HepG2 (cell line): ENCODE results near the gene OAS3. TPM values are rescaled to one million over a fixed set of nuclear protein-coding genes. Genes with fewer than 3 reads are reported as not detected.

Experiments used
- ATAC-seq: fragments of 200-7000 bp; cut with Tn5 transposase; 3 replicates; pipeline ENCODE4 v1.9.1; 2020; ENCODE audit warnings: mild to moderate bottlenecking, moderate library complexity
- BruUV-seq: library from RNA; stranded (reverse); fragments of 400-500 nt; replicated peaks from 2 replicates; lab custom pipeline; 2021; lab: Mats Ljungman, UMichigan
- CTCF ChIA-PET: fragments of 300-600 bp; formaldehyde crosslinking; extraction: SDS; loops from one replicate; lab custom pipeline; 2021; ENCODE audit warnings: low total read pairs, inconsistent platforms, low intra/inter-chr PET ratio; lab: Yijun Ruan, JAX
- POLR2A ChIA-PET: fragments of 350-600 bp; sonication (Branson Sonifier 250); formaldehyde crosslinking; loops from one replicate; lab custom pipeline; 2020; ENCODE audit warnings: antibody characterized with exemption, inconsistent platforms; lab: Yijun Ruan, JAX
- DNase-seq: peaks from one replicate; pipeline ENCODE4 v3.0.0-alpha.2; 2015; ENCODE audit warnings: low spot score
- FAIRE-seq: peaks from 3 replicates; lab custom pipeline; 2011; peaks lifted over from hg19 to GRCh38; lab: Jason Lieb, UNC
- H2AFZ ChIP-seq: one replicate; pipeline ENCODE4 v1.6.1; 2011; ENCODE audit warnings: low read length, inconsistent platforms
- H3K27ac ChIP-seq: fragments of 300-600 bp; 3 replicates; pipeline ENCODE4 v1.8.0; 2011; ENCODE audit warnings: mixed run types, mild to moderate bottlenecking, mixed read lengths, low read length, inconsistent platforms; ENCODE audit not compliant: insufficient read depth; ENCODE audit errors: extremely low read length
- H3K27me3 ChIP-seq, 2 experiments: fragments of 200-600 bp in 1 of 2; 2 replicates in 1 of 2; 3 replicates in 1 of 2; pipeline versions ENCODE4 v1.6.0 to v1.8.0; 2011; ENCODE audit warnings: low read length in 2 of 2, mild to moderate bottlenecking in 2 of 2, moderate library complexity in 2 of 2, inconsistent platforms in 1 of 2; ENCODE audit not compliant: insufficient read depth in 2 of 2, control insufficient read depth in 1 of 2
- H3K36me3 ChIP-seq, 2 experiments: fragments of 200-600 bp in 1 of 2; replicated peaks in 1 of 2; 2 replicates in 1 of 2; 3 replicates in 1 of 2; pipeline versions ENCODE4 v1.5.1 to v1.8.0; 2011; ENCODE audit warnings: low read length in 2 of 2, inconsistent platforms in 1 of 2; ENCODE audit not compliant: insufficient read depth in 2 of 2, control insufficient read depth in 1 of 2
- H3K4me1 ChIP-seq: 2 replicates; pipeline ENCODE4 v1.5.1; 2012; ENCODE audit warnings: low read length, inconsistent platforms; ENCODE audit not compliant: insufficient read depth
- H3K4me2 ChIP-seq: 2 replicates; pipeline ENCODE4 v1.6.0; 2011; ENCODE audit warnings: low read depth, low read length, inconsistent platforms
- H3K4me3 ChIP-seq, 3 experiments: fragments of 200-600 bp in 1 of 3; sonication (generic), shearing (Covaris generic) in 1 of 3; replicated peaks in 1 of 3; 2 replicates each; pipeline ENCODE4 v1.5.1; 2011 to 2016; ENCODE audit warnings: low read length in 3 of 3, inconsistent platforms in 2 of 3, low read depth in 2 of 3, mild to moderate bottlenecking in 2 of 3, control low read depth in 1 of 3, mixed read lengths in 1 of 3; ENCODE audit not compliant: insufficient read depth in 1 of 3
- H3K79me2 ChIP-seq: one replicate; pipeline ENCODE4 v1.6.1; 2011; ENCODE audit warnings: low read length, inconsistent platforms; ENCODE audit not compliant: insufficient read depth
- H3K9ac ChIP-seq: 2 replicates; pipeline ENCODE4 v1.6.0; 2011; ENCODE audit warnings: mild to moderate bottlenecking, low read depth, low read length, inconsistent platforms; ENCODE audit not compliant: insufficient read depth
- H3K9me3 ChIP-seq: 2 replicates; pipeline ENCODE4 v1.5.1; 2012; ENCODE audit warnings: mild to moderate bottlenecking, low read length
- H4K20me1 ChIP-seq: 2 replicates; pipeline ENCODE4 v1.6.0; 2011; ENCODE audit warnings: inconsistent platforms, mild to moderate bottlenecking, low read length, moderate library complexity; ENCODE audit not compliant: insufficient read depth
- ADNP ChIP-seq: sonication (generic); formaldehyde crosslinking; IDR thresholded peaks from 2 replicates; pipeline ENCODE4 v1.4.0; 2020; ENCODE audit warnings: missing genetic modification reagents
- FOXK1 ChIP-seq: sonication (generic); formaldehyde crosslinking; IDR thresholded peaks from 2 replicates; pipeline ENCODE4 v1.4.0; 2020; ENCODE audit warnings: low read depth, missing genetic modification reagents, borderline replicate concordance
- HDAC6 ChIP-seq: fragments of 200-600 bp; sonication (generic); IDR thresholded peaks from 2 replicates; pipeline ENCODE4 v1.7.0; 2017; ENCODE audit warnings: mild to moderate bottlenecking, antibody characterized with exemption, low read length, low read depth
- KLF13 ChIP-seq: sonication (generic); formaldehyde crosslinking; IDR thresholded peaks from 2 replicates; pipeline ENCODE4 v1.4.0; 2020; ENCODE audit warnings: mild to moderate bottlenecking, missing genetic modification reagents
- MAF1 ChIP-seq: sonication (generic); formaldehyde crosslinking; IDR thresholded peaks from 2 replicates; pipeline ENCODE4 v1.5.0; 2020; ENCODE audit warnings: missing genetic modification reagents, borderline replicate concordance
- MTA3 ChIP-seq: sonication (generic); formaldehyde crosslinking; IDR thresholded peaks from 2 replicates; pipeline ENCODE4 v1.4.0; 2020; ENCODE audit warnings: missing genetic modification reagents
- NFKBIZ ChIP-seq: IDR thresholded peaks from 2 replicates; pipeline ENCODE4 v1.6.1; 2018; ENCODE audit warnings: missing genetic modification reagents, missing compliant biosample characterization
- NR2C2 ChIP-seq: sonication (generic); formaldehyde crosslinking; IDR thresholded peaks from 2 replicates; pipeline ENCODE4 v1.4.0; 2020; ENCODE audit warnings: missing genetic modification reagents, mild to moderate bottlenecking, moderate library complexity, borderline replicate concordance
- PHF5A ChIP-seq: IDR thresholded peaks from one replicate; pipeline ENCODE4 v1.6.1; 2018; ENCODE audit warnings: low read depth, missing genetic modification reagents; ENCODE audit not compliant: unreplicated experiment
- PTBP1 ChIP-seq: fragments of 200-400 bp; formaldehyde crosslinking; IDR thresholded peaks from 2 replicates; pipeline ENCODE4 v1.6.1; 2018; ENCODE audit warnings: low read length, low read depth; ENCODE audit not compliant: poor library complexity, severe bottlenecking
- RNF2 ChIP-seq: fragments of 450-650 bp; conservative IDR thresholded peaks from 2 replicates; pipeline ENCODE4 v1.6.1; 2016; ENCODE audit warnings: low read depth
- ZNF350 ChIP-seq: sonication (generic); formaldehyde crosslinking; IDR thresholded peaks from 2 replicates; pipeline ENCODE4 v1.4.0; 2020; ENCODE audit warnings: mild to moderate bottlenecking, low read depth, missing genetic modification reagents, borderline replicate concordance
- ZNF629 ChIP-seq: sonication (generic); formaldehyde crosslinking; conservative IDR thresholded peaks from 2 replicates; pipeline ENCODE4 v1.5.0; 2020; ENCODE audit warnings: missing genetic modification reagents
- WGBS: methylation state at CpG from one replicate; pipeline ENCODE4 v1.1.6; 2017; ENCODE audit warnings: low lambda C conversion rate; 5-methylcytosine and 5-hydroxymethylcytosine counted together
- in situ Hi-C: cut with HindIII; loops from 2 replicates; pipeline ENCODE4 v1.10.0; 2017; ENCODE audit warnings: low pct_unique_long_range_greater_than_20kb; ENCODE audit not compliant: extremely low pct_ligation_motif_present
- intact Hi-C: fragments of 100-400 bp; cut with micrococcal nuclease; formaldehyde crosslinking; loops from one replicate; pipeline ENCODE4 v1.10.0; 2022; ENCODE audit not compliant: unreplicated experiment
- polyA plus RNA-seq, 8 experiments: library from polyadenylated mRNA; depleted of rRNA in 3 of 8; stranded (reverse) in 7 of 8; unstranded in 1 of 8; fragments of >200 nt; fragmentation: Illumina TruSeq in 4 of 8; extraction: Trizol in 4 of 8; gene quantifications; 2 replicates each; pipeline versions ENCODE4 v1.2.1 to v1.2.3, GENCODE V29; 2011 to 2016; ENCODE audit warnings: low read depth in 4 of 8, missing spikeins in 1 of 8, mixed read lengths in 1 of 8; ENCODE audit not compliant: insufficient read depth in 1 of 8
- total RNA-seq, 5 experiments: library from RNA; depleted of rRNA; stranded (reverse); fragments of >200 nt; fragmentation: Illumina TruSeq; extraction: Trizol; gene quantifications; 2 replicates each; pipeline ENCODE4 v1.2.3, GENCODE V29; 2016; ENCODE audit warnings: low read depth in 1 of 5
- TF ChIP-seq, protein P1 (sequence below): sonication (generic); IDR thresholded peaks from 2 replicates; pipeline ENCODE4 v1.6.1; 2016; ENCODE audit warnings: low read depth, borderline replicate concordance
- TF ChIP-seq, protein P2 (sequence below), 2 experiments: sonication (generic) in 1 of 2; formaldehyde crosslinking in 1 of 2; IDR thresholded peaks; 2 replicates each; pipeline versions ENCODE4 v1.4.0 to v1.6.1; 2018 to 2020; ENCODE audit warnings: missing genetic modification reagents in 2 of 2, borderline replicate concordance in 1 of 2, low read depth in 1 of 2, mild to moderate bottlenecking in 1 of 2, missing biosample characterization in 1 of 2

The OAS3 gene
- total and polyA plus RNA-seq, 2 of the 13 experiments (the other 11 are each of a cell fraction or from before 2014, with no cell fraction given) = 4.8 to 10.5 TPM

DNA sequence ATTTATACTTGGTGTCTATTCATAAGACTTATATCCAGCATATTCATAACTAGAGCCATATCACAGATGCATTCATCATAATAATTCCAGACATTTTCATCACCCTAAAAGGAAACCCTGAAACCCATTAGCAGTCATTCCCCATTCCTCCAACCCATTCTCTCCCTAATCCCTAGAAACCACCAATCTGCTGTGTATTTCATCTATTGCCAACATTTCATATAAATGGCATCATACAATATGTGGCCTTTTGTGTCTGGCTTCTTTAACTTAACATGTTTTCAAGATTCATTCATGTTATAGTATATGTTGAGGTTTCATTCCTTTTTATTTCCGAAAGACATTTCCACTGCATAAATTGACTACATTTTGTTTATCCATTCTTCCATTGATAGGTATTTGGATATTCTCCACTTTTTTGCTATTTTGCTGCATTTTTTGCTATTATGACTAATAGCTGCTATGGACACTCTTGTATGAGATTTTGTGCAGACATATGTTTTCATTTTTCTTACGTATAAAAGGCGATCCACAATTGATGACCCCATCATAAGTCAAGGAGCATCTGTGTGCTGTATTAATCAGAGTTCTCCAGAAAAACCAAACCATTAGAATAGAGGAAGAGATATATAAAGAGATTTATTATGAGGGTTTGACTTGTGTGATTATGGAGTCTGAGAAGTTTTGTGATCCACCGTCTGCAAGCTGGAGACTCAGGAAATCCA, 34.9 kb downstream of the OAS3 start:
- no TSS peak for BruUV-seq
- CTCF ChIA-PET = no interaction called here
- FAIRE-seq (no peak), ATAC-seq (no peak), DNase-seq (no peak)
- H4K20me1 ChIP-seq = no peaks in the 10 kb centered on the region
- no peak overlapping the region for H3K9ac ChIP-seq
- H3K4me2 ChIP-seq = no peak overlapping the region
- H2AFZ ChIP-seq = no peak overlapping the region
- no peak overlapping the region for H3K4me3 ChIP-seq
- in situ Hi-C loops = no loop called here
- H3K36me3 ChIP-seq = no peaks in the 10 kb centered on the region
- H3K4me1 ChIP-seq = peaks cover 9% of the 10 kb centered on the region
- intact Hi-C loops = no loop called here
- no peaks in the 10 kb centered on the region for H3K9me3 ChIP-seq
- peaks cover 0 to 2% of the 10 kb centered on the region in 2 experiments; a peak in 1 of 5 replicates for H3K27me3 ChIP-seq
- H3K79me2 ChIP-seq = no peaks in the 10 kb centered on the region
- 95% methylated on average over 4 of the region's 4 CpGs for WGBS
- TF ChIP-seq NFKBIZ (CRISPR knock-in tag) (no peak), KLF13 (CRISPR knock-in tag) (no peak), HDAC6 (no peak), PHF5A (no peak), ZNF350 (CRISPR knock-in tag) (no peak), RNF2 (no peak)
- TF ChIP-seq, all 625 proteins: peak for 0
- POLR2A ChIA-PET = no interaction called here
- H3K27ac ChIP-seq = no peak overlapping the region

DNA sequence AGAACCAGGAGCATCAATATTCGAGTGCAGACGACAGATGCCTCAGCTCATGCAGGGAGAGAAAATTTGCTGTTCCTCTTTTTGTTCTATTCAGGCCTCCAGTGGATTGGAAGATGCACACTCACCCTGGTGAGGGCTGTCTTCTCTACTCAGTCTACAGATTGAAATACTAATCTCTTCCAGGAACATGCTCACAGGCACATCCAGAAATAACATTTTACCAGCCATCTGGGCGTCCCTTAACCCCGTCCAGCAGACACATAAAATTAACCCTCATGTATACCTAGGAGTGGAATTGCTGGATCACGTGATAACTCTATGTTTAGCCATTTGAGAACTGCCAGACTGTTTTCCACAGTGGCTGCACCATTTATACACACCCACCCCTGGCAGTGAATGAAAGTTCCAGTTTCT, 35.6 kb downstream of the OAS3 start:
- Histone ChIP-seq H3K36me3 (no peaks in the 10 kb centered on the region), H3K27me3 (peaks cover 0 to 2% of the 10 kb centered on the region in 2 experiments; a peak in 1 of 5 replicates), H3K9me3 (no peaks in the 10 kb centered on the region), H2AFZ (no peak overlapping the region), H3K9ac (no peak overlapping the region), H3K79me2 (no peaks in the 10 kb centered on the region), H3K4me3 (no peak overlapping the region), H3K4me2 (no peak overlapping the region), H3K27ac (no peak overlapping the region), H3K4me1 (peaks cover 14% of the 10 kb centered on the region), H4K20me1 (no peaks in the 10 kb centered on the region)
- BruUV-seq = no TSS peak
- intact Hi-C loops (no loop called here), in situ Hi-C loops (no loop called here)
- ChIA-PET CTCF (no interaction called here), POLR2A (no interaction called here)
- ATAC-seq (no peak), DNase-seq (no peak), FAIRE-seq (no peak)
- 20% methylated on average over 5 of the region's 5 CpGs for WGBS
- TF ChIP-seq MTA3 (CRISPR knock-in tag) (no peak), ZNF629 (CRISPR knock-in tag) (no peak), FOXK1 (no peak), MAF1 (CRISPR knock-in tag) (no peak), ADNP (no peak), NR2C2 (CRISPR knock-in tag) (no peak), PTBP1 (no peak)
- TF ChIP-seq, protein P1, sequence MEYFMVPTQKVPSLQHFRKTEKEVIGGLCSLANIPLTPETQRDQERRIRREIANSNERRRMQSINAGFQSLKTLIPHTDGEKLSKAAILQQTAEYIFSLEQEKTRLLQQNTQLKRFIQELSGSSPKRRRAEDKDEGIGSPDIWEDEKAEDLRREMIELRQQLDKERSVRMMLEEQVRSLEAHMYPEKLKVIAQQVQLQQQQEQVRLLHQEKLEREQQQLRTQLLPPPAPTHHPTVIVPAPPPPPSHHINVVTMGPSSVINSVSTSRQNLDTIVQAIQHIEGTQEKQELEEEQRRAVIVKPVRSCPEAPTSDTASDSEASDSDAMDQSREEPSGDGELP = no peak
- TF ChIP-seq, protein P2, sequence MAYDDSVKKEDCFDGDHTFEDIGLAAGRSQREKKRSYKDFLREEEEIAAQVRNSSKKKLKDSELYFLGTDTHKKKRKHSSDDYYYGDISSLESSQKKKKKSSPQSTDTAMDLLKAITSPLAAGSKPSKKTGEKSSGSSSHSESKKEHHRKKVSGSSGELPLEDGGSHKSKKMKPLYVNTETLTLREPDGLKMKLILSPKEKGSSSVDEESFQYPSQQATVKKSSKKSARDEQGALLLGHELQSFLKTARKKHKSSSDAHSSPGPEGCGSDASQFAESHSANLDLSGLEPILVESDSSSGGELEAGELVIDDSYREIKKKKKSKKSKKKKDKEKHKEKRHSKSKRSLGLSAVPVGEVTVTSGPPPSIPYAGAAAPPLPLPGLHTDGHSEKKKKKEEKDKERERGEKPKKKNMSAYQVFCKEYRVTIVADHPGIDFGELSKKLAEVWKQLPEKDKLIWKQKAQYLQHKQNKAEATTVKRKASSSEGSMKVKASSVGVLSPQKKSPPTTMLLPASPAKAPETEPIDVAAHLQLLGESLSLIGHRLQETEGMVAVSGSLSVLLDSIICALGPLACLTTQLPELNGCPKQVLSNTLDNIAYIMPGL (CRISPR knock-in tag; IDR thresholded peaks at IDR 0.05; ENCODE audit: borderline replicate concordance in 1 of 2, low read depth in 1 of 2) = no peak
